Astrocyte of the cerebellum (primary cell): ENCODE data around the gene HIVEP1.

Experiments
- DNase-seq: peaks from one replicate; pipeline ENCODE4 v3.0.0-alpha.2; 2011; ENCODE audit warnings: low read depth
- H3K4me3 ChIP-seq: 2 replicates; pipeline ENCODE4 v1.5.1; 2011; ENCODE audit warnings: mild to moderate bottlenecking, low read depth, low read length, moderate library complexity
- in situ Hi-C: cut with HindIII; loops from 2 replicates; pipeline ENCODE4 v1.10.0; 2017; ENCODE audit warnings: low sequenced_read_pairs
- TF ChIP-seq, protein P1 (sequence below): IDR thresholded peaks from 2 replicates; pipeline ENCODE4 v1.5.1; 2012; ENCODE audit warnings: low read length, low read depth, moderate library complexity, mild to moderate bottlenecking; ENCODE audit errors: missing control alignments

HIVEP1 gene

DNA sequence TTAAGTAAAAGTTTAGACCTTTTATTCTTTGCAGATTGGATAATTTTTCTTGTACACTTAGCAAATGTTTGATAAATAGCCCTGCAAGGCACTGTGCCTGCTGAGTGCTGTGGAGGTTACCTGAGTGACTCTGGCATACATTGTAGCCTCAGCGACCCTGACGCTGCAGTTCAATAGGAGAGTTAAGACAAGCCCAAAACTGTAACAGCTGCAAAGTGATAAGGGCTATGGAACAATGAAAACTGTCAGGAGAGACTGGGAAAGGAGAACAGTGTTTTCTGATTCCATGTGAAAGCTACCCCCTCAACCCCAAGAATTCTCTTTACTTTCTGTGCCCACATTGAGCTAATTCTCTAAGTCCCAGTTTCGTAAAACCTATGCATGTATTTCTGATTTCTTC, 22.2 kb downstream of the HIVEP1 start:
- DNase-seq: no peak
- in situ Hi-C loops: no loop called here
- TF ChIP-seq, protein P1, sequence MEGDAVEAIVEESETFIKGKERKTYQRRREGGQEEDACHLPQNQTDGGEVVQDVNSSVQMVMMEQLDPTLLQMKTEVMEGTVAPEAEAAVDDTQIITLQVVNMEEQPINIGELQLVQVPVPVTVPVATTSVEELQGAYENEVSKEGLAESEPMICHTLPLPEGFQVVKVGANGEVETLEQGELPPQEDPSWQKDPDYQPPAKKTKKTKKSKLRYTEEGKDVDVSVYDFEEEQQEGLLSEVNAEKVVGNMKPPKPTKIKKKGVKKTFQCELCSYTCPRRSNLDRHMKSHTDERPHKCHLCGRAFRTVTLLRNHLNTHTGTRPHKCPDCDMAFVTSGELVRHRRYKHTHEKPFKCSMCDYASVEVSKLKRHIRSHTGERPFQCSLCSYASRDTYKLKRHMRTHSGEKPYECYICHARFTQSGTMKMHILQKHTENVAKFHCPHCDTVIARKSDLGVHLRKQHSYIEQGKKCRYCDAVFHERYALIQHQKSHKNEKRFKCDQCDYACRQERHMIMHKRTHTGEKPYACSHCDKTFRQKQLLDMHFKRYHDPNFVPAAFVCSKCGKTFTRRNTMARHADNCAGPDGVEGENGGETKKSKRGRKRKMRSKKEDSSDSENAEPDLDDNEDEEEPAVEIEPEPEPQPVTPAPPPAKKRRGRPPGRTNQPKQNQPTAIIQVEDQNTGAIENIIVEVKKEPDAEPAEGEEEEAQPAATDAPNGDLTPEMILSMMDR: no peak
- no peak overlapping the region for H3K4me3 ChIP-seq

DNA sequence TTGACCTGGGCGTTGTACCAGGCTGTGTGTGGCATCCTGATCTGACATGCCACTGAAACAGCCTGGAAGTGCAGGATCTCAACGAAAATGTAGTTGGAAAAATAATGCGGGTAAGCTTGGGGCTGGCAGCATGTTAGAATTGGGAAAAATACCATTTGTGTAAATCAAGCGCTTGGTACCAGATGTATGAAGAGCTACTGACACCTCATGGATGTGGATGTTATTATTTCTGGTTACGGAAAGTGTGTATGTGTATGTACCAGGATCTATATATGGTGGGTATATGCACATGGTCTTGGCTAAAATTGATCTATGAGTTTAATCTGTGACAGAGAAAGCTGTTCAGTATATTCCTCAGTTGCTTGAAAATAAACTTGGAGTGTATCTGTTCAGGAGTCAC, 22.7 kb downstream of the HIVEP1 start:
- in situ Hi-C loops: no loop called here
- TF ChIP-seq, protein P1: no peak
- DNase-seq: no peak
- no peak overlapping the region for H3K4me3 ChIP-seq

DNA sequence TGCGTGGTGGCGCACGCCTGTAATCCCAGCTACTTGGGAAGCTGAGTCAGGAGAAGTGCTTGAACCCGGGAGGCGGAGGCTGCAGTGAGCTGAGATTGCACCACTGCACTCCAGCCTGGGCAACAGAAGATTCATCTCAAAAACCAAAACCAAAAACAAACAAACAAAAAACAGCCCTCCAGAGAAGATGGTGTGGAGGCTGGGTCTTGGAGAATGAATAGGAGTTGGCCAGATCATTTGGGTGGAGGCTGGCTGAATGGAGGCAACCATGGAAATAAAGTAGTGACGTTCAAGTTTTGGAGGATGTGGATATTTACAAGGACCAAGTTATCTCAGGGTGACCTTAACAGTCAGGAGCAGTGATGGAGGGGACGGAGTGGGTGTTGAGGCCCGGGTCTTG, 24.7 kb downstream of the HIVEP1 start:
- TF ChIP-seq, protein P1: no peak
- in situ Hi-C loops: no loop called here
- DNase-seq: no peak
- no peak overlapping the region for H3K4me3 ChIP-seq

DNA sequence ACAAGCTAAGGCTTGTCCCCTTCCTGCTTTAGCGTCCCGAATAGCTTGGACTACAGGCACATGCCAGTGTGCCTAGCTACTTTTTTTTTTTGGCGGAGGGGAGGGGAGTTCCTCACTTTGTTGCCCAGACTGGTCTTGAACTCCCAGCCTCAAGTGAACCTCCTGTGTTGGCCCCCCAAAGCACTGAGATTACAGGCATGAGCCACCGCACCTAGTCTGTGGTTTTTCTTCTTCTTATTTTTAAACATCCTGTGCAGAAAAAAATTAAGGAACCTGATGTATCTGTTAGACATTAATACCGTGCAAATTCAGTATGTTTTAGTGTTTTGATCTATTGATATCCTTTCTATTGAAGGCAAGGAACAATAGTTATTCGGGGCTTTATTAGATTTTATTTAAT, 25.7 kb downstream of the HIVEP1 start:
- in situ Hi-C loops: no loop called here
- TF ChIP-seq, protein P1: no peak
- no peak for DNase-seq
- no peak overlapping the region for H3K4me3 ChIP-seq

DNA sequence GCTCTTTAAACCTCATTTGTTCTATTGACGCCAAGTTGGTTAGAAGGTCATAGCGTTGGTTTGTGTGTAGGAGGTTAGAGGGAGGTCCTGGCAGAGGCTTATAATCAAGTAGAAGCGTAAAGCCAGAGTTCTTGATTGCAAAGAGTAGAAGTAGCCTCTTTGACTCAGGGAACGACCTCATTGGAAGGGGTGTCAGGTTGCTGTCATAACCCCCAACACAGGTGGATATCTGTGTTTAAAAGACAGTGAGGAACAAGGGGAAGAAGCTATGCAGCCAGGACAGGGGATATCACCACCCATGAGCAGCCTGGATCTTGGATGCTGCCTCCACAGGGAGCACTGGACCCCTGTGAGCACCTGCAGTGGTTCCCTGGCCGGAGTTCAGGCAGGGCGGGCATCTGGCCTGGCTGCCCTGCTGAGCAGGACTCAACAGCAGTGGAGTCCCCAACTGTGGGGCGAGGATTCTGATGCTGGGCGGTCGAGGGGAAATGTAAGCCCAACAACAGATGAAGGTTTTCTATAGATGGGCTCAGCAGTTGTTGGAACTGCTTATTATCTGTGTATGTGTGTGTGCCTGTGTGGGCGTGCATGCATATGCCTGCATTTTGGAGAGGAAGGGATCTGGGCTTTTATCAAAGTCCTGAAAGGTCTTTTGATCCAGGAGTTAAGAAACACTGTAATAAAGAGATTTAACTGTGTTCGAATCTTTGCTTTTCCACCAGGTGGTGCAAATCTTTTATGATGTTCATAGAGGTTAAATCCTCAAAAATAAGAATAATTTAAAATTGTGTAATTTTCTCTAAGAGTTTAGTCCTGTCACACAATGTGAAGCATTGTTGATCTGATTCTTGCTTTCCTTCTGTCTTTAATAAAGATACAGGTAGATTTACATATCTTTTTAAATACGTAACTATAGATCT, 27.7 kb downstream of the HIVEP1 start:
- TF ChIP-seq, protein P1: peak; percentile 10
- in situ Hi-C loops: no loop called here
- no peak for DNase-seq
- H3K4me3 ChIP-seq: no peak overlapping the region

DNA sequence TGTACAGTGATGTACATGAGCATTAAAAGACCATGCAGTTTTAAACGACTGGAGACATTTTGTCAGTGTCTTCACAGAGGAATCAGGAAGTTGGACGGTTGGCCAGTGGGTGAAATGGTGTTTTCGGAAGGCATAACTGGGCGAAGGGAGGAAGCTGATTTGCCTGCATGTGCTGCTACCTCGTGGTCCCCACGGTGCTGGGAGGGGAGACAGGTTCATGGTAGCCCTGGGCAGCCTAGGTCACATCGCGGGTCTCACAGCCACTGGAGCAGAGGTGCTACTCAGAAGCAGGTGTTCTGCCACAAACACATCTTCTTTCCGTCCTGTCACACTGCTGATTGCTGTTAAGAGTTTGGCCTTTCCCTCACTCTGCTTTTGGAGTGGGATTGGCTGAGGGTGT, 35.2 kb downstream of the HIVEP1 start:
- in situ Hi-C loops: no loop called here
- DNase-seq: no peak
- TF ChIP-seq, protein P1: no peak
- H3K4me3 ChIP-seq: no peak overlapping the region
